ENCODE results near the gene LRRC8C.

The LRRC8C gene

DNA sequence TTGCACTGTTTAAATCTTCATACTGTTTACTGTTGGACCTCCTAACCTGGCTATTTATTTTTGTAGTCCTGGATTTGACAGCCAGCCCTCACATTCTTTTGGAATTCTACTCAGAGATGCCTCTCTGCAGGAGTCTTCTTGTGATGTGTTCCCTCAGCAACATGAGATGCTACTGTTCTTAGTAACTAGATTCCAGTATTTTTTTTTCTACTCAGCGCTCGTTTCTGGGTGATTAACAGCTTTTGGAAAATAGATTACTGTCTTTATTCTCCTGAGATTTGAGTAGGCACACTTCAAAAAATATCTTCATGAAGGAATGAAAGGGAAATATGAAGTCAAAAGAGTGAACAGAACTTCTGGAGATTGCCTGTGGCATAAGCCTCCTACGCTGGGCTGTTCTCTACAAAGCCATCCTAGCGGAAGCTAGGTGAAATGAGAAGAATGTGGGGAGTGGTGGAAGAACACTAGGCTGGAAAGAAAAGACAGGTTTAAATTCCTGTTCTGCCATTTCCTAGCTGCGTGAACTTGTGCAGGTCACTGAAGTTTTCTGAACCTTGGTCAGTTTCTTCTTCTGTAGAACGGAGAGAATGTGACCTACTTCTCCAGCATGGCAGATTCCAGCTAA is 75.9 kb downstream of the LRRC8C start:
- DNase-seq: no peak

DNA sequence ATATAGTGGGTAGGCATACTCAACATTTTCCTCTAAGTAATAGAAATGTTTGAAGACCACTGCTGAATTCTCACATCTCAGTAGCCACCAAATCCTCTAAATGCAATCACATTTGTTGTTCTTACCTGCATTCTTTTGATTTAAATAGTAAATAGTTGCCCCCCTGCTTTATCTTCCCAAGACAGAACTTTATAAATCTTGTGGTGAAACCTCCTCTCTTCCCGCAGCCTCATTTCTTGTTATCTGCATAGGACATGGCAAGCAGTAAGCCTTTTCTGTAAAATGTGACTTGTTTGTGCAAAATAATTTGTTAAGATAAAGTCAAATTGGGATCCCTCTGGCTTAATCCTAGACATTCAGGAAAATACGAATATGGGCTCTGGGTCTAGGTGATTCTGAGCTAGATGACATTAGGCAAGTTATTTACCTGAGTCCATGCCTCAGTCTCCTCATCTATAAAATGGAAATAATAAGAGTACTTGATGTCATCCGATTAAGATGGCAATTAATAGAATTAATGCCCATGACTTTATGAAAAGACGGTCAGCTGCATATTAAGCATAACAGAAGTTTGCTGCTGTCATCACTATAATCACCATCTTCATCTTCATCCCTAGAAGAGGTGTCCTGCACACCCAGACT is 77.7 kb downstream of the LRRC8C start:
- no peak for DNase-seq

DNA sequence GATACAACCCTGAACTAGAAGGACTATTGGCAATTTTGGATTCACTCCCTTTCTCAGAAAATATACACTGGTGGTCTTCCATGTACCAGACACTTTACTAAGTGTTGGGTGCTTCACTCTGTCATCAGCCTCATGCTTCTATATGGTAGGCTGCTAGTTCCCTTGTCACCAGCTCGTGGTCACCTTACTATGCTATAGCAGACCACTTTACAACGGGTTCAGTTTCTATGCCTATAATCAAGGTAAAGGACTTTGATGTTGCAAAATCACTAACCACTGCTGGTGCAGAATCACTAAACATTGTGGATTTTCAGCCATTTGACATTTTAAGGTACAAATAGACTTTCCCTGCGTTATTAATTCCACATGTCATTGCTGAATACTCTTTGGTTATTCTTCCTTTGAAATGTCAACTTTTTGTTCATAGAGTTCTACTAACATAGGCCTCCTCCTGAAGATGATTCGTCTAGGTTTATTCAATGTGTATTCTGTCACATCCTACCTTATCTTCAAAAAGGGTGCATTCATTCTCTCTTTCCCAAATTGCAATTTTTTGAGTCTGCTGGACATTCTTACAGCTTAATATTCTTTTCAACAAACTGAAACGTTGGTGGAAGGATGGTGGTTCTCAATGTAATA is 78.3 kb downstream of the LRRC8C start:
- DNase-seq: no peak

DNA sequence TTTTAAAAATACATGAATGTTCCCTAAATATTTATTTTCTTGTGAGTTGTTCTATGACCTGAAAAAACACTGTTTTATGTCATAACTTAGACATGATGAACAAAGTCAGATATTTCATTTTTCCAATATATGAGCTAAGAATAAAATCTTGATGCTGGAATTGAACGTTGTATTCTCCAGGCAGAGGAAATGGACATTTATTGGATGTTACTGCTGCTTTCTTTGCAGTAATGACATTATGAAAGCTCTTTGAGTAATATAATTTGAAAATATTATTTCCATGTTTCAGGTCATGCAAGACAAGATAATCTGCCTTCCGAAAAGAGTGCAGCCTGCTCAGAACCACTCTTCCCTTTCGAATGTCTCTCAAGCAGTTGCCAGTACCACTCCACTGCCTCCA is 79.5 kb downstream of the LRRC8C start:
- no peak for DNase-seq

DNA sequence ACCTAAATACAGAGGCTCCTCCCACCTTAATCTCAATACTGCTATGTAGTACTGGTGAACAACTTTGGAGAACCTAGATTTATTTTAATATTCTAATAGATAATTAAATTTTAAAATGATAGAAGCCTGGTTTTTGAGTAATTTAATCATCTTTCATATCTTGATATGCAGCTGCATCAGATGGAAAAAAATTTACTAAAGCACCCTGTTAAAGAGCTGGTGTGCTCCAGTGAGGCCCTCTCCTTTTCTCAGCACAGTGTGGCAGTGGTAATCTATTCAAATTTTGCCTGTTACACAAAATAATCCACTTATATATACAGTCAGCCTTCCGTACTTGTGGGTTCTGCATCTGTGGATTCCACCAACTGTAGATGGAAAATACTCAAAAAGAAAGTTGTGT is 82.8 kb downstream of the LRRC8C start:
- DNase-seq: no peak

DNA sequence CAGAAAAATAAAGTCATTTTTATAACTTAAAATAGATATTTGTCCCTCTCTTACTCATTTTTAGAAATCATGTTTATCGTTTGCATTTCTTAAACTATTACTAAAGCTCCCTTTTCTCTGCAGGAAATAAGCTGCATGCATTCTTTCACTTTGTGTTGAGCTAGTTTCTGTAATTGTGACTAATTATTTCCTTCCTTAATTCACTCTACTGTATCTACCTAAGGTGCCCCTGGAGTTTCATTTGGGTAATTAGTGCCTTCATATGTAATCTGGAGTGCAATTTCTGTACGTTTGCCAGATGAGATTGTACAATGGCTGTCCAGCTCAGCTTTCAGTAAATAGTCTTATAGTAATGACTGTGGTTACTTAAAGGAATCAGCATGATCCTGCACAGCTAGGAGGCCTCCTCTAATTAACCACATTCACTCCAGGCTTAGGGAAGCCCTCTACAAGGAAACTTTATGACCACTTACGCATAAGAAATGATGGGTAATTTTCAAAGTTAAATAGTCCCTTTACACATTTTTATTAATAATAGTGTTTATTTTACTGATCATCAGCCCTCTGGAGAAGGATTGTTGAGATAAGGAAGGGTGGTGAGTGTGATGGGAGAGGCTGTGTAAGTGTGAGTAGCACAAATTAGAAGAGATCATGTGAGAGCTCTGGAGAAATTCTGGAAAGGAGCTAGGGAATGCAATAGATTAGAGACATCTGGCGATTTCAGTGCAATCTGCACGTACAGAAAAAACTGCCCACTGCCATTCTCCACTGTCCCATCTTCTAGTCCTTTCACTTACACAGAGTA is 86.8 kb downstream of the LRRC8C start:
- peak; percentile 44 for DNase-seq

DNA sequence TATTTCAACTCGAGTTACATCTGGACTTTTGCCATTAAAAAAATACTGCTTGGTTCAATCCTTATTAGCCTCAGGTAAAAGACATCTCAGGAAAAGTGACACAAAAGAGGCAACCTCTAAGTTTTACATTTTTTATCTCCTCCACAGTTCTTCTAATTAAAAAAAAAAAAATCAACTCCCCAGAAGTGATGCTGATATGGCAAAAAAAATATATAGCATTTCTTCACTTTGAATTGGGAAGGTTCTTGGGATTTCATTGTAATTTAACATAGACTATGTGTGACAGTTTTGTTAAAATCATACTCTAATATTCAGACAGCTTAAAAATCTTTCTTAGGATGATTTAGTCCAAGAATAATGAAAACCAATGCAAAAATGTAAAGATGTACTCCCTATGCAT is 87.9 kb downstream of the LRRC8C start:
- DNase-seq: no peak

DNA sequence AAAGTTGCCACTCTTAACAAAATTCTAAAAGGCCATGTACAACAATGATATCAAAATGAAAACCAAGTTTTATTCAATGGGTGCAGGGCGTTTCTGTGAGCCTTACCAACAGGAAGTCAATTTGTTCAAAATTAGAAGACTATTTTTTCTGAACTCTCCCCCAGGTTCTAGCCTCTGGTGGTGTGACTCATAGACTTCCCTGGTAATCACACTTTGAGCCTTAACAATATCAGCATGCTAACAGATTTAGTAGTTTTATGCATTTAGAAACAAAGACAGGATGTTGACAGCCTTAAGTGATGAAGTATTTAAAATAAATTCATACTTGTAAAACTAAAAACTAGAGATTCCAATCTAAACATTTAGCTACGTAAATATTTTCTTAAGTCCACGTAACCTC is 88.4 kb downstream of the LRRC8C start:
- DNase-seq: no peak

DNA sequence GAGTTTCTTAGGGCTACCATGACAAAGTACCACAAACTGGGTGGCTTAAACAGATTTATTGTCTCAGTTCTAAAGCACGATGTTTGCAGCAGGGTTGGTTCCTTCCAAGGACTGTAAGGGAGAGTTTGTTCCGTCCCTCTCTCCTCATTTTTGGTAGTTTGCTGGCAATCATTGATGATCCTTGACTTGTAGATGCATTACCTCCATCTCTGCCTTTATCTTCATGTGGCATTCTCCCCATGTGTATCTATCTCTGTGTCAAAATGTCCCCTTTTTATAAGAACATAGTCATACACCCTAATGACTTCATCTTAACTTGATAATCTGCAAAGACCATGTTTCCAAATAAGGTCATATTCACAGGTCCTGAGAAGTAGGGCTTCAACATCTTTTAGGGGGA is 90.2 kb downstream of the LRRC8C start:
- no peak for DNase-seq

DNA sequence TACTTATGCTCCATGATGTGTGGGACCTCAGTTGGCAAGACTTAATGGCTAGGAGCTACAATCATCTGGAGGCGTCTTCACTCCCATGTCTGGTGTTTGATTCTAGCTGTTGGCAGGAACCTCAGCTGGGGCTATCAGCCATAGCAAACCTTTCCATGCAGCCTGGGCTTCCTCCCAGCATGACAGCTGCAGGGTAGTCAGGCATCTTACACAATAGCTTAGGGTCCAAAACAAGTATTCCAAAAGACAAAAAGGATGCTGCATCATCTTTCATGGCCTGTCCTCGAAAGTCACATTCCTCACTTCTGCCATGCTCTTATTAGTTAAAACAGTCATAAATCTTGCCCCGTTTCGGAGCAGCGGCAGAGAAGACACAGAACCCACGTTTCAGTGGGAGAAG is 90.9 kb downstream of the LRRC8C start:
- no peak for DNase-seq

DNA sequence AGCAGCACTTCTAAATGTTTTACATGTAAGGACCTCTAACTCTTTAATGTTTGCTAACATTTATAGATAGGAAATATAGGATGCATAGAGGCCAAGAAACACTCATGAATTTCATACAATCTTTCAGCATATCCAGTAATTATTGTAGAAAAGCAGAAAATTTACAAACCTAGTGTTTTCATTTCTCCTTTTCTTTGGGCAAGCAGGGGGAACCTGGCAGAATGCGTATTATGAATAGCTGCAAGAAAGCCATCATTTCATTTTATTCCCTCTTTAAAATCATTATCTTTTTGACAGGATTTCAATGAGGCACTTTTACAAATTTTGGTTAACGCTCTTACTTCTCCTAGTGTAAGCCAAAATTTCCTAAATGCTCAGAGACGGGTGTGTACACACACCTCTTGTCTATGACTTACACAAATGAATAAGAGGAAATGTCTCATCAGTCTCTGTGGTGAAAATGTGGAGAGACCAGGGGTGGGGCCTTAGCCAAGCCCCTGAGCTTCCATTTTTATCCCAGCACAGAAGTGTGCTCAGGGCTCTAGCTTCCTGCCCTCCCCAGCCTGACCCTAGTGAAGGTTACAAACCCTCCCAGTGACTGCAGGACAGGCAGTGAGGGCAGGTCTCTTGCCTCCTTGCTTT is 91.6 kb downstream of the LRRC8C start:
- peak; percentile 60 for DNase-seq

DNA sequence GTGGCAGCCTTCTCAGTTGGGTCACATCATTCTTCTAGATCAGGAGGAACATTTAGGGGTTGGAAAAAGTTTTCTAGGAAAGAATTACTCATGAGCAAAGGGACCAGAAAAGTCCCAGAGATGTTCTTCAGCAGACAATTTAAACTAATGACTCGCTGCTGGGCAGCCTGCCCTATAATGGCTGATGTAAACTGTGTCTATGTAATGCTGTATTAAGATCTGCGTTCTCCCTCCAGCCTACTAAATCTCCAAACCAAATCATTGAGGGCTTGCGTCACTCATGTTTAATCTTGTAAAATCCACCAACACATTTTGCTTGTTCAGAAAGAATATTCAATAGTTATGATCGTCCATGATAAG is 92.1 kb downstream of the LRRC8C start:
- no peak for DNase-seq

DNA sequence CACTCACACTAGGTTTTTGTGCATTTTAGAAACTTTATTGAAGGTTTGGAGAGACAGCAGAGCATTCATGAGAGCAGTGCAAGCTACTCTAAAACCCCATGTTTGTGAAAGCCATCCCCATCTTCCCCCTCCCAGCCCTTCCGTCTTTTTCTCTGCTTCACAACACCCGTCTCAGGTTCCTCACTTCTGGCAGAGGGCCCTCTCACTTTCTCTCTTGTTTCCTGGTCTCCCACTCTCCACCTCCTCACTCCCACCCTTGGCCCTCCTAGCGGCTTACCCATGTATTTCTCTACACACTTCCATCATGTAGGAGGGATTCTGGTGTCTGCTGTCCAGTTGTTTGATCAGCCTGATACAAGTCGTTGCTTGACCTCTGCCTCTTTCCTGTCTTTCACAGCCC is 92.7 kb downstream of the LRRC8C start:
- DNase-seq: no peak

DNA sequence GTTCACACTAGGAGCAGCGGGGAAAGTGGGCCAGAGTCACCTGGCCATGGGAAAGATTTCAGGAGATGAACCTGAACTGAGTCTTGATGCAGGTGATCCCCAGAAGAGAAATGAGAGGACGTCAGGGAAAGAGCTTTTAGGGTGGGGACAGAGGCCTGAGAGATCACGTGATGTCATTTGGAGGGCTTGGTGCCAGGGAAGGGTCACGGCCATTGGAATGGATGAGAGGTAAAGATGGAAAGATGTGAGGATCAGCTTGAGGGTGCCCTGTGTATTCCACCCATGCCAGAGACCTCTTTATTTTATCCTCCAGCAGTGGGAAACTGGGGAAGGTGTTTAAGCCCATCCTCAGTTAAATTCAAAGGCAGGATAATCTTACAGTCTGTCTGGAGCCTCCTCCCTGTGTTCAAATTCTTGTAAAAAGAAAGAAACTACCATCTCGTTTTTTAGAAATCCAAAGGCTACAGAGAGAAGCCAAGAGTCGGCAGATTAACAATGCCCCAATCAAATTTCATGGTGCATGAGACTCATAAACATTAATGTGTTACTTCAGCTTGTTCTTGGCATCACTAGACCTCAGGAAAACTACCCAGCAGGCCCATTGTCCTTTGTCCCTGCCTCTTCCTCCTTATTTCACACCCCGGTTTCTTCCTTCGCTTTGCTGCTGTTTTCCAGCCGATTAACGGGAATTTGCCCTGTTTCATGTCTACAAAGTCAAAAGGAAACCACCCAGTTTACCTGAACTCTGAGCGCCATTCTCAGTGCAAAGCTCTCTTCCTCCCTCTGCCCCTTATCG is 94.8 kb downstream of the LRRC8C start:
- DNase-seq: no peak

DNA sequence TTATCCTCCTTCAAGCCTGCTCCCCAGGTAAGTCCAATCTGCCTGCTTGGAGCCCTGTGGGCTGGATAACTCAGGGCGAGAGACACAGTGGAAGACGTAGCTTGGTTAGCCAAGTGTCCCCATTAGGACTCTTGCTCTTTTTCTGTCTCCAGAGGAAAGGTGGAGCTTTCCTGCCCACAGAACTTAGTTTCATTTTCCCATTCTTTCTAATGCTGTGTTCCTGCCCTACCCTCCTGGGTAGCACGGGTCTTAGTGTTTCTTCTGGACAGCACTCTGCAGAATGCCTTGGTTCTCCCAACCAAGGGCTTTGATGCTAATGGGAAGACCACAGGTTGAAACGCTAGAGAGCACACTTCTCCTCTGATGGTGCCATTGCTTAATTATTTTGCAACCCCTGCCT is 95.5 kb downstream of the LRRC8C start:
- DNase-seq: no peak

DNA sequence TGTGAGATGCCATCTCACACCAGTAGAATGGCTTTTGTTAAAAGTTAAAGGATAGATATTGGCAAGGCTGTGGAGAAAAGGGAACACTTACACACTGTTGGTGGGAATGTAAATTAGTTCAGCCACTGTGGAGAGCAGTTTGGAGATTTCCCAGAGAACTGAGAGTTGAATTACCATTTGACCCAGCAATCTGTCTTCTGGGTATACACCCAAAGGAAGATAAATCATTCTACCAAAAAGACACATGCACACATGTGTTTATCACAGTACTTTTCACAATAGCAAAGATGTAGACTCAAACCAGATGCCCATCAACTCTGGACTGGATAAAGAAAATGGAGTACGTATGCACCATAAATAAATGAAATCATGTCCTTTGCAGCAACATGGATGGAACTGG is 99.3 kb downstream of the LRRC8C start:
- DNase-seq: no peak

DNA sequence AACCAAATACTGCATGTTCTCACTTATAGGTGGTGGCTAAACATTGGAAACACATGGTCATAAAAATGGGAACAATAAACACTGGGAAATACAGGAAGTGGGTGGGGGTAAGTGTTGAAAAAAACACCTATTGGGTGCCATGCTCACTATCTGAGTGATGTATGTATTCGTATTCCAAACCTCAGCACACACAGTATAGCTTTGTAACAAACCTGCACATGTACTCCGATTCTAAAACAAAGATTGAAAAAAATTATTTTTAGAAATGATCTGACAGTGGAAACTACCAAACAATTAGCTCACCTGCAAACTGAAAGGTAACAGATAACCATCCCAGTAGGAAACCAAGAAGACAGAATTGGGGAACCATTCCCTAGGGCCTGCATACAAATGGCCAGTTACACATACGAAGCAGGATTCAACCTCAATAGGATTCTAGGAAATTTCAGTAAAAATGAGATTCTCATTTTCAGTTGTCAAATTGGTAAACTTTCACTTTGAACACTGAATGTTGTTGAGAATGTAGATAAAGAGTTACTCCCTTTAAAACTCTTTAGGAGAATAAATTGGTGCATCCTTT is 99.8 kb downstream of the LRRC8C start:
- DNase-seq: no peak

DNA sequence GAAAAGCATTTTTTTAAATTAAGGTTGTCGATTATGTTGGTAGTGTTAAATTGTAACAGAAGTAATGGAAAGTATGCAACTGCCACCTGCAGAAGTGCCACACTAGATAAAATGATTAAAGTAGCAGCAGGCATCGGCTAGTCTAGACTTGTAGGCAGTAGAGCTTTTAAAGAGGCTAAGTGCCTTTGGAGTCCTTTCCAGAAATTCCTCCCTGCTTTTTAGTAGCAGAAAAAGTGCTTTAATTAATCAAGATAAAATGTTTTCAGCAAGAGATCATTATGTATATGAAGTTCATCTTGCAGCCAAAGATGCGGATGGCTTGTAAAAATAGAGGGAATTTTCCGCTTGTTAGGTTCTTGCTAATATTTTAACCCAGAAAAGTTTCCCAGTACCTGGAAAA is 100.8 kb downstream of the LRRC8C start:
- DNase-seq: no peak

DNA sequence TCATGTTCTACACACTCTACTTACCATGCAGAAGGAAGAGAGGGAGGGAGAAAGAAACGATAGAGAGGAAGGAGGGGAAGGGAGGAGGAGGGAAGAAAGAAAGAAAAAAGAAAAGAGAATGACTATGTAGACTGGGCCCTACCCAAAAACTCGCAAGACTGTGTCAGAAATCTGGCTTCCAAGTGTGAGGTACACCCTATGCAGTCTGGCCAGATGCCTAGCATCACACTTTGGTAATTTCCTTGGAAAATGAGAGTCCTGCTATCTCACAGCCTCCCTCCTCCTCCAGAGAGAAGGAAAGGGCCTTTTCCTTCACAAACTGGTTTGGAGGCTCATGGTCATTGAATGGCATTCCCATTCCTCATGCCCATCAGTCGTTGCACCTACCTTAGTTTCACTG is 101.5 kb downstream of the LRRC8C start:
- DNase-seq: no peak

DNA sequence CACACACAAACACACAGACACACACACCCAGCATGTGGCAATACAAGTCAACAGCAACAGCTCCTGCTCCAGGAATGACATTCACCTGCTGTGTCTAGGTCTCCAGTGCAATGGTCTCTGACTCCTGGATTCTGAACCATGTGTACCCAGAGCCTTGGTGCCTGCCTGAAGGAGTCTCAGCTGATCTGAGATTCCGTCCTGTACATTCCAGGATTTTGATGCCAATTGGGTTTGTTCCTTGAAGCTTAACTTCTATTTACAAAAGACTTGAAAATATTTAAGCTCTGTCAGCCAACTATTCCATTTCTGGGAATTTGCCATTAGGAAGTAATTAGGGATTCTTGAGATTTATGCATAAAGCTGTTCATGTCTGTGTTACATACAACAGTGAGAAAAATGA is 102.6 kb downstream of the LRRC8C start:
- DNase-seq: no peak

DNA sequence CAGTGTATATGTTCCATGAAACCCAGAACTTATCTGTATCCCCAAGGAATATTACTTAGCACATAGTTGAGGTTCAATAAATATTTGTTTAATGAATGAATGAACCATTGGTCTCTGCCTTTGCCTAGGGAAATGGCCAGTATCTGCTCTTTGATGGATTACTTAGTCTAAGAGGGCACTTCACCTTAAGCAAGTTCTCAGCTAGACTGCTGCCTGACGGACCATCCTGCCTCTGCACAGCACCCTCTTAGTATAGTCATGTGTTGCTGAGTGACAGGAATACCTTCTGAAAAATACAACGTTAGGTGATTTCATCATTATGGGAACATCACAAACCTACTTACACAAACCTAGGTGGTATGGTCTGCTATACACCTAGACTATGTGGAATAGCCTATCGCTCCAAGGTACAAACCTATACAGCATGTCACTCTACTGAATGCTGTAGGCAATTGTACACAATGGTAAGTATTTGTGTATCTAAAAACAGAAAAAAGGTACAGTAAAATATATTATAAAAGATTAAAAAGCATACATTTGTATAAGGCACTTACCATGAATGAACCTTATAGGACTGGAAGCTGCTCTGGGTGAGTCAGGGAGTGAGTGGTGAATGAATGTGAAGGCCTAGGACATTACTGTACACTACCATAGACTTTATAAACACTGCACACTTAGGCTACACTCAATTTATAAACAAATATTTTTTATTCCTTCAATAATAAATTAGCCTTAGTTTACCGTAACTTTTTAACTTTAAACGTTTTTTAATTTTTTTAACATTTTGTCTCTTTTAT is 104.2 kb downstream of the LRRC8C start:
- no peak for DNase-seq

All from SIG-M5 (cell line).